RPMI7951 (cell line): Measurements from ENCODE around the gene RAC3. TPM values are rescaled to one million over a fixed set of nuclear protein-coding genes. Genes with fewer than 3 reads are reported as not detected.

Experiments used
- DNase-seq: peaks from one replicate; pipeline ENCODE4 v3.0.0-alpha.2; 2012; ENCODE audit warnings: low read depth
- total RNA-seq: library from RNA; depleted of rRNA; stranded (reverse); fragments of >200 nt; shearing (Covaris generic); gene quantifications from 2 replicates; pipeline ENCODE4 v1.2.3, GENCODE V29; 2014

The RAC3 gene
- total RNA-seq, 1 experiment from 2014 or later, result 10.7 TPM

DNA sequence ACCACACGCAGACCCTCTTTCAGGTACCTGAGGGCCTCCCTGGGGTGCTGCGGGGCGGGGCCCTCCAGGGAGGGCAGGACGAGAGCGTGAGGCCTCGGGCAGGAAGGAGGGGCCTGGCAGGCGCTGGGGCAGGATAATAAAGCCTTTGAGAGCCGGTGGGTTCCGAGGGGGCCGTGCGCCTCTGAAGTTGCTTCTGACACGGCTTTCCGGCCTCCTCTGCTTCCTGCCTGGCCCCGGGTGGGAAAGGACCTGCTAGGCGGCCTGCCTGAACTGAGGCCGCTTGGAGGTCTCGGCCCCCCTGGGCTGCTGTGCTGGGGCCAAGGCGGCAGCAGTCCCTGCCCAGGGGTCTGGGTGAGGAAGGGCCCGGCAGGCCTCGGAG lies 19.2 kb upstream of the RAC3 start:
- no peak for DNase-seq

DNA sequence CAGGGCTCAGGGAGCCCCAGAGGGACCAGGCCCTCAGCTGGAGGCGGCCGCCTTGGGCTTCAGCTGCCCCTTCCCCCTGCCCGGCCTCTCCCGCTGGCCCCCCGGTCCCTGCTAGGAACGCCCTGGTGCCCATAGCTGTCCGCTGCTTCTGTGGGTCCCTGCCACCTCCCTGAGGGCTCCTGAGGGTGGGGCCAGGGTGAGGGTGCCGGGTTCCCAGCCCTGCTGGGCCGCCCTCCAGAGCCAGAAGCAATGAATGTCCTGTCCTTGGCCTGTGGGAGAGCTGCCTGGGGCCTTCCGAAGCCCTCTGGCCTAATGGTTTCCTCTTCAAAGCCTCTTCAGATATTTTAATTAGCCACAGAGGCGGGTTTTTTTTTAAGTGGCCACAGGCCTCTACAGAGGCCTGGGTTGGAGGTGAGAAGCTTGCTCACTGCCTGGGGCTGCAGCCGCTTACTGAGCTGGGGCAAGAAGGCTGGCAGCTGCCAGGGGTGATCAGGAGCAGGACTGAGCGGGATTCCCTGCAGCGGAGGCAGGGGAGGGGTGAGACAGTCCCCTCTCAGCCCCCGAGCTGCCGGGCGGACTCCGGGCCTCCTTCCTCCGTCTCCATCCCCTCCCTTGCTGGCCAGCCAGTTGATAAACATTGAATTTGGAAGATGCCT lies 18.7 kb upstream of the RAC3 start:
- DNase-seq, result peak; percentile 53

DNA sequence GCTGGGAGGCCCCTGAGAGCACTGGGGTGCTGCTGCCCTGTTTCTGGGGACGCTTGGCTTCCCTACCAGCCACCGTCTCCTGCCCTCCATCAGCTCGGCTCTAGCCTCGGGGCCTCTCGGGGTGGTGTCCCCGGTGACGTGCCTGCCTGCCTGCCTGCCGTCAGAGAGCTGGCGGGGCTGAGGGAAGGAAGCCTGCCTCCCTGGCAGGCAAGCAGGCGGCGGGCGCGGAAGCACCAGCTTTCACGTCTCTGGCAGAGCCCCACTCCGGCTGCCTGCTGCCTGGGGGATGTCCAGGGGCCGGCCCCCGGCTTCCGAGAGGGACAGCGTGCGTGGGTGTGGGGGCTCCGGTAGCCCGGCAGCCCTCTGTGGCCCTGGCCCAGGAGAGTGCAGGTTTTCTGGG lies 18.1 kb upstream of the RAC3 start:
- DNase-seq, result no peak

DNA sequence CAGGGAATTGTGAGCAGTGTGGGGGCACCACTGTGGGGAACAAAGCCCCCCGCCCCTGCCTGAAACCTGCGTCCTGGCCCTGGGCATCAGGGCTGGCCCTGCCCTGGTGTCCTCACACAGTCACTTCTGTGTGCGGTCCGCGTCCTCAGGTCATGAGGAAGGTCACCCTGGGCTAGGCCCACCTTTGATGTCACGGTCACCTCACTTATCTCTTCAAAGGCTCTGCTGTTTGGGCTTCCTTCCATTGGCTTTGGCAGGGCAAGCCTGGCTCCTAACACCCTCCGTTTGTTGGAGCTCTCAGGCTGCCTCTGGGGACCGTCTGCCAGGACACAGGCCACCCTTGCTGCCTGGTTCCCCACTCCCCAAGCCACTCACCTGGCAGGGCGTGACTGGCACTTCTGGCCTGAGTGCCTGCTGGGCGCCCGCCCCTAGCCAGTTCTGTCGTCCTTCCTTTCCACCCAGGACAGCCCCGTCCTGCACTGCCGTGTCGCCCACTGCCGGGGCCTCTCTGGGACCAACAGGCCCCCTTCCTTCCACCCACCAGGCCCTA lies 17.6 kb upstream of the RAC3 start:
- no peak for DNase-seq

DNA sequence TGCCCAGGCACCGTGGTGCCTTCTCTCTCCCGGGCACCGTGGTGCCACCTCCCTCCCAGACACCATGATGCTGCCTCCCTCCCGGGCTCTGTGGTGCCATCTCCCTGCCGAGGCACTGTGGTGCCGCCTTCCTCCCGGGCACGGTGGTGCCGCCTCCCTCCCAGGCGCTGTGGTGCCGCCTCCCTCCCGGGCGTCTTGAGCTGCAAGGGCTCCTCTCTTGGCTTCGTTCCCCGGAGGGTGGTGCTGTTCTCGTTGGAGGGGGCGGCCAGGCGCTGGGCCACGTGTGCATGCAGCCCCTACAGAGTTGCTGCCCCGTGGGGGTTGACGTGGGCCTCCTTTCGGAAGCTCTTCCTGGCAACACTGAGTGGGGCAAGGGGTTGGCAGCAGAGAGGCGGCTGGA lies 17.0 kb upstream of the RAC3 start:
- no peak for DNase-seq

DNA sequence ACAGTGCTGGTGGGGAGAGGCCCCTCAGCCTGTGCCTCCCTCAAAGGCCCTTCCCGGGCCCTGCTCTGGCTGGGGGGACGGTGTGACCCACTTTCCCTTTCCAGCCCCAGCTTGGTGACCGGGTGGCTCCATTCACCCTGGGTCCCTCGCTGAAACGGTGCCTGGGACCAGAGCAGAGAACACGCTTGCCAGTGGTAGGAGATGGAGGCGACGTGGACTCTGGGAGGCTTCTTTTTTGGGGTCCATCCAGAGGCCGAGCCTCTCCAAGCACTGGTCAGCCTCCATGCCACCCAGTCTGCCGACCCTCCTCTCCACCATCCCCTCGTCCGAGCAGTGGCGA lies 16.5 kb upstream of the RAC3 start:
- DNase-seq, result no peak

DNA sequence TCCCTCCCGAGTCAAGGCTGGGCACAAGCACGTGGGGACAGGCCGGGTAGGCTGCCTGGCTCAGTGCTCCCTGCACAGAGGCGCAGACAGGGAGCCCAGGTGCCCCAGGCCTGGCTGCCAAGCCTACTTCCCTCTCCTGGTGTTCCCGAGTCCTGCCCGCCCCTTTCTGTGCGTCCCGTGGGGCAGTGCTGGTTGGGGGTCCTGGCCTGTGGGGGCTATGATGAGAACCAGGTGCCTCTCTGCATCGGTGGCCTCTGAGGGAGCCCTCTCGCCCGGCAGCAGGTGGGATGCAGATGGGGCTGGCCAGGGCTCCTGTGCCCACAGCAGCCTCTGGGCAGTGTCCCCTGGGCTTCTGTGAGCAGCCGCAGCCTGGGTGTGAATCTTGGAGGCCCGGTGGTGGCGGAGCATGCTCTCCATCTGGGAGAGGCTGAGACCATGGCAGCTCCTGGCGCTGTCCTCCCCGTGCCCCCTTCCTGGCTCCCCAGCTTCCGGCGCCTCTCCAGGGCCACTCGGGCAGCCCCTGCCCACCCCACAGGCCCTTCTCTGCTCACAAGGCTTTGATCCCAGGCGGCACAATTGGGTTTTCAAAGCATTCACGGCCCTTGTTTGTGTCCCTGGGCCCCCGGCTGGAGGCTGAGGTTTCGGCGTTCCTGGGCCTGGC lies 16.0 kb upstream of the RAC3 start:
- no peak for DNase-seq

DNA sequence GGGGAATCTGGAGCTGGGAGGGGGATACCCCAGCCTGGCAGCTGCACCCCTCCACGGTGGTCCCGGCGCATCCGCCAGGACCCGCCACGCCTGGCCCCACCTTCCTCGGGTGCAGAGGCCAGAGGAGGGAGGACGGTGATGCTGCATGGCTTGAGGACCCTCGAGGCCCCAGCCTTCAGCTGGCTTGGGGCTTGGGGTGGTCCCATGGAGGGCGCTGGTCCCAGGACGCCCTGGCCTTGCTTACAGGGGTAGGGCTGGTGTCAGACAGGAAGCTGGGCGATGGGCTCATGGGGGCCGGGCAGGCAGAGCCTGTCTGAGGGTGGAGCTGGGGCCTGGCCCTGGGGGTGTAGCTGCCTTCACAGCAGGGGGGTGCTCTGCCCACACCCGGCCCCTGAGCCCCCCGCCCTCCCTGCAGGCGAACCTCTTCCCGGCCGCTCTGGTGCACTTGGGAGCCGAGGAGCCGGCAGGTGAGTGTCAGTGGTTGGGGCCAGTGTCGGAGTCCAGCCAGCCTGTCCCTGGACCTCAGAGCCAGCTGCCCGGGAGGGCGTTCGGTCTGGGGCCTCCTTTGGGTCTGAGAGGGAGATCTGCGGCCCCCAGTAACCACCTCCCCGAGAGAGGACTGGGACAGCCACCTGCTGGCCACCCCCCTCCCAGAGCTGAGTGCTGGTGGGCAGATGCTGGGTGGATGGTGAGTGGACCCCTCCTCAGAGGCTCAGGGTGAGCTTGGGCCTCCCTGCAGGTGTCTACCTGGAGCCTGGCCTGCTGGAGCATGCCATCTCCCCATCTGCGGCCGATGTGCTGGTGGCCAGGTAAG lies 15.2 kb upstream of the RAC3 start:
- DNase-seq, result no peak

DNA sequence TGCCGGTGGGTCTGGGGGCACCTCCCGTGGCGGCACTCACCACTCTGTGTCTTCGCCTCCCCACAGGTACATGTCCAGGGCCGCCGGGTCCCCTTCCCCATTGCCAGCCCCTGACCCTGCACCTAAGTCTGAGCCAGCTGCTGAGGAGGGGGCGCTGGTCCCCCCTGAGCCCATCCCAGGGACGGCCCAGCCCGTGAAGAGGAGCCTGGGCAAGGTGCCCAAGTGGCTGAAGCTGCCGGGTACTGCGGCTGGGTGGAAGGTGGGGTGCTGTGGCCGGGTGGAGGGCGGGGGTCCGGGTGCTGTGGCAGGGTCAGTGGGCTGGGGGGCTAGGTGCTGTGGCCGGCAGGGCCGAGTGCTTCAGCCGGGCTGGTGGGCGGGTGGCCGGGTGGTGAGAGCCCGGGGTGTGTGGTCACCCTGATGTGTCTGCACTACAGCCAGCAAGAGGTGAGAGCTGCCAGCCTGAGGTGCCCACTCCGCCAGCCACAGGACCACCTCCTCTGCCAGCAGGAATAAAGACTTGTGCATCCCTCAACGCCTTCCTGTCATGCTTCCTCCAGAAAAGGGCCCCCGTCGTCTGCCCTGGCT lies 14.5 kb upstream of the RAC3 start:
- DNase-seq, result no peak

DNA sequence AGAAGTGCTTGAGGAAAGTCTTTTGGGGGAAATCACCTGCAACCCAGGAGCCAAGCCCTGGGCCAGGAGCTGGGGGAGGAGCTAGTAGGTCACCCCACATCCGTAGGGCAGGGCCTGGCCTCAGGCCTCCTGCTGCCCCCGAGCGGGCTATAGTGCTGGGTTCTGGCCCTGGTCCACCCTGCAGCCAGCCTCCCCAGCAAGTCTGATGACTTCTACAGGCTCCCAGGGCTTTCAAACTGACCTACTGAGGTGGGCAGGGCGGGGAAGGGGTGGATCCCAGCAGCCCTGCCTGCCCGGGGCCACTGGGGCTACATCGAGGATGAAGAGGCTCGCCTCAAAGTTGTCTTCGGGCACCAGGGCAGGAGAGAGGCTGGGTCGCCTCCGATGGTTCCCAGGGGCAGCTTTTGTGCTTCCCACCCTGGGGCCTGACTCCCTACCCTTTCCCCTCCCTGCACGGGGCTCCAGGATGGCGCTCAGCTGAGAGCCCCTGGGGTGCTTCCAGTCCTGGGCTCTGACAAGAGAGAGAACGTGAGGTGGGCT lies 13.8 kb upstream of the RAC3 start:
- DNase-seq, result no peak

DNA sequence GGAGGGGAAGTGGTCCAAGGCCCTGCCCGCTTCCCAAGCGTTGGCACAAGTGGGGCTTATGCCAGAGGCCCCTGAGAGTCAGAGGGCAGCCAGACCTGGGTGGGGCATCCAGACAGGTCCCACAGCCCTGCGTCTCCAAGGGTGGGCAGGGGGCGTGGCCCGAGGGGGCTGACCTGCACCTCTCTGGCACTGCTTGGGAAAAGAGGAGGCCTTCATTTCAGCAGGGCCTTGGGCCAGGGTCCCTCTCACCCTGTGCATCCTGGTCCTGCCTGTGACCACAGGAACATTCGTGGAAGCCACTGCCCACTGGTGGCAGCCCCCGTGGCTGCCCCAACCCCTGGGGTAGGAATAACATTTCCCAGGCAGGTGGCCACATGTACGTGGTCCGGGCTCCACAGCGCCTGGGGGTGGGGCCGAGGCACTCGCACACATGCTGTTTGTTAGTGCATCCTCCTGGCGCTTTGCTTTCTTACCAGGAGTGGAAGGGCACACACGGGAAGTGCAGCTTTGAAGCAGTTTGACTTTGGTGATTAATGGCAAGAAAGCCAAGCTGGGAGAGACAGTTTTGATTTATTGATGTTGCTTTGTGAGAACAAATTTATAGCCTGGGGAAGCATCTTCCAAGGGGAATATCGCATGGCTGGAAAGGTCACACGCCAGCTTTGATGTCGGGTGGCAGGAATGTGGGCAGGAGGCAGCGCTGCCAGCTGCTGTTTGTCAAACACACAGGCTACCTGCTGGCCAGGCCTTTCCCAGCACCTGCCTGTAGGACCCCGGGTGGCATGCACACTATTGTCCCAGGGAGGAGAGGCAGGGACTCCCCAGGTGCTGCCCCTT lies 13.1 kb upstream of the RAC3 start:
- no peak for DNase-seq

DNA sequence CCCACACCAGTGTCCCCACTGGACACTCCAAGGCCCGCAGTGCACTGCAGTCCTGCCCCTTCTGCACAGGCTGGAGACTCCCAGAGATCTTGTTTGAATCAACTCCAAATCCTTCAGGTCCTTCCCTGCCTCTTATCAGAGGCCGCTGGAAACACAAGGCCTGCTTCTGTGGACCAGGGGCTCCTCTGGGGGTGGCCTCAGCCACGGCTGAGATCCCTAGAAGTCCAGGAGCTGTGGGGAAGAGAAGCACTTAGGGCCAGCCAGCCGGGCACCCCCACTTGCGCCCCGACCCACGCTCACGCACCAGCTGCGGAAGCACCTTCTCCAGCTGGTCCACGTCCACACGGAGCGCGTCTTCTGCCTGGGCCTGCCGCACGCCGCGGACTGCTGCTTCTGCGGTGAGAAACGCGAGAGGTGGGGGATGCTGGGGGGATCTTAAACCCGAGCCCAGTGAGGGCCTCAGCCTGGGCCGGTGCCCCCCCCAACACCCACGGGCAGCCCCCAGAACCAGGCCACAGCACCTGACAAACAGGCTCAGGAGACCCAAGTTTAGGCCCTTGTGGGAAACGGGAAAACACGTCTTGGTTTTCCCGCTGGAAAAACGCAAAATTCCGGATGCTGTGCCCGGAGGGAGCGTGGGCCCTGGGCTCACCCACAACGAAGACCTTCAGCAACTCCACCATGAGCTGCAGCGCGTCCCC lies 12.3 kb upstream of the RAC3 start:
- no peak for DNase-seq

DNA sequence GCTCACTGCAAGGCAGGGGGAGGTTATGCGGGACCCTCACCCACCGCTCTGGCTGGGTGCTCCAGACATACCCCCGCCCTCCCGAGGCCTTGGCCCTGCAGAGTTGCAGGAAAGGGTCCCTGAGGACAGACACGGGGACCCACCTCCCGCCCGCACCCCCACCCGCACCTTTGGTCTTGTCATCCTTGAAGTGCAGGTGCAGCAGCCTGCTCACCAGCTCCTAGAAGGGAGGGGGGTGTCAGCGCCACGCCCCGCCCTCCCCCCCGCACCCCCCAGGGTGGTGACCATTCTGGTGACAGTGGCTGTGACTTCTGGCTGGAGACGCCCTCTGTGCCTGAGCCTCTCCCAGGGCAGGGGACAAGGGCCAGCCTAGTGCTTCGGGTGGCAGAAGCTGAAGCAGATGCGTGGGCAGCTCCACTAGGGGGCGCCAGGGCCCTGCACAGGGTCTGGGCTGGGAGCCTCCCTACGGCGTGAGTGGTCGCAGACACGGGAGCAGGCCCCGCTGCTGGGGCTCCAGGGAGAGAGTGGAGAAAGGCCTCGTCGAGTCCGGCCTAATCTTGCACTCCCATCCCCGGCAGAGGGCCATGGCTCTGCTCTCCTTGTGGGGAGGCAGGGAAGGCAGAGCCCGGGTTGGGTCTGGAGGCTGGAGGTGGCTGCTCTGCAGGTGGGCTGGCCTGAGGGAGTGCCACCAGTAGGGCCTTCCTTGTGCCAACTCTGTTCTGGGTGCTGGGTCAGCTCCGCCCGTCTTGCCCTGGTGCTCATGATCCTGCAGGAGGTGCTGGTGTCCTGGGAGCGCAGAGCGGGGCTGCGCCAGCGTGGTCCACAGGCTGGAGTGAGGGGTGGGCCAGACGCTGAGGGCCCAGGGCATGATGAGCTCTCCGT lies 11.5 kb upstream of the RAC3 start:
- DNase-seq, result no peak

DNA sequence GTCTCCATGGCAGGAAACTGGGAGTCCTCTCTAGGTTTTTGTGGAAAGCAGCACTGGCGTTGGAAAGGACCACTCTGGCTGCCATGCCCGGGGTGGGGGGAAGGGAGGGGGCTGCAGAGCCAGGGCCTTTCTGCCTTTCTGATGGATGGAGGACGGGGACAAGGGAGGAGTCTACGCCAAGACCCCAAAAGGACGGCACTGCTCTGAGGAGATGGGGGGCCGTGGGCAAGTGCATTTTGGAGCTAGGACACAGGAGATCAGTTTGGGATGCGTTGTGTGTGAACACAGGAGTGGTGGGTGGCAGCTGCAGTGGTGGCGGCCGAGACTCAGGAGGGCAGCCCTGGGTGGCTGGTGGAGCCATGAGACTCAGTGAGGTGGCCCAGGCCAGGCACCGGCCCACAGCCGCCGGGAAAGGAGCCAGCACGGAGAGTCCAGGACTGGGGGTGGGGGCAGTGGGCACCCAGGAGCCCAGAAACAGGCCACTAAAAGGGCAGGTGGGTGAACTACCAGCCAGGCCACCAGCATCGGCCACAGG lies 10.8 kb upstream of the RAC3 start:
- DNase-seq, result no peak

DNA sequence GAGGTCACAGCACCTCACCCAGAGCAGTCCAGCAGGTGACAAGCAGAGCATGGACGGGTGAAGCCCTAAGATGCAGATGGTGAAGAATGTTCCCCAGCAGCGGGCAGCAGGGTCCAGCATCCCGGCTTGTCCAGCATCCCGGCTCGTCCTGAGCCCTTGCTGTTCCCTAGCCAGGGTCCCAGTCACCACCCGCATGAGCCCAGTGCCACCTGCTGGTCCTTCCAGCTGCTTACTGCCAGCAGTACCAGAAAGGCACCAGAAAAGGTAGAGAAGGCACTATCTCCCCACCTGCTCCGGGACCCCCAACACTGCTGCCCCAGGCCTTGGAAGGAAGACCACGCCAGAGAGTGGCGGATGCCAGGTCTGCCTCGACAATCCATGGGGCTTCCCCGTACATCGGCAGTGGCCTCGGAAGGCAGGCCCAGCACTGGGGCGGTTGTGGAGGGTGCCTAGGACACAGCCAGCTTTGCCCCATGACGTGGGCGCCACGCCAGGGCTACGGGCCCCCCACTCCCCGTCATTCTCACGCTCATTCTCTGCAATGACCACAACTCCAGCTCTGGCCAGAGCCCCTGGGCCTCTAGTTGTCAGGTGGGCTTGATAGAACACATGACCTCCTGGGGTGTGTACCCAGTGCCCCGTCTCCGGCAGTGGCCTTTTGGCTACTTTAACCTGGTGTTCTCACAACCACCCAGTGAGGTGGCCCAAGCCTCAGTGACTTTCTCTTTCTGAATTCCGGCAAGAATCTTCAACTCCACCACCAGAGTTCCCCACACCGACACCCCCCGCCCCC lies 10.2 kb upstream of the RAC3 start:
- DNase-seq, result peak; percentile 79

DNA sequence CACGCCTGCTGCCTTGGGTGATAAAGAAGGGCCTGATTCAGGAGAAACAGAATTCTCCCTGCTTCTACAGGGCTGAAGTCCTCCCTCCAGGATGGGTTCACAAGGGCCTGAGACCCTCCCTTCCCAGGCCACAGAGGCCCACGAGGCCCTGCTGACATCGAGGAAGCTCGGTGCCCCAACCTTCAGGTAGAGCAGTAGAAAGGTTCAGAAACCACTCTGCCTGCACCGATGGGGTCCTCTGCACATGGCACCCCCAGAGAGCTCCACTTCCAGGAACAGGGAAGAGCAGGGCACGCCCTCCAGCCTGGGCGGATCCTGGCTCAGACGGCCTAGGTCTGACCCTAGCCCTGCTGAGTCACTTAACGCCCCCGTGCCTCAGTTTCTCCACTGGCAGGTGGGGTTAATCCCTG lies 9.6 kb upstream of the RAC3 start:
- DNase-seq, result no peak

DNA sequence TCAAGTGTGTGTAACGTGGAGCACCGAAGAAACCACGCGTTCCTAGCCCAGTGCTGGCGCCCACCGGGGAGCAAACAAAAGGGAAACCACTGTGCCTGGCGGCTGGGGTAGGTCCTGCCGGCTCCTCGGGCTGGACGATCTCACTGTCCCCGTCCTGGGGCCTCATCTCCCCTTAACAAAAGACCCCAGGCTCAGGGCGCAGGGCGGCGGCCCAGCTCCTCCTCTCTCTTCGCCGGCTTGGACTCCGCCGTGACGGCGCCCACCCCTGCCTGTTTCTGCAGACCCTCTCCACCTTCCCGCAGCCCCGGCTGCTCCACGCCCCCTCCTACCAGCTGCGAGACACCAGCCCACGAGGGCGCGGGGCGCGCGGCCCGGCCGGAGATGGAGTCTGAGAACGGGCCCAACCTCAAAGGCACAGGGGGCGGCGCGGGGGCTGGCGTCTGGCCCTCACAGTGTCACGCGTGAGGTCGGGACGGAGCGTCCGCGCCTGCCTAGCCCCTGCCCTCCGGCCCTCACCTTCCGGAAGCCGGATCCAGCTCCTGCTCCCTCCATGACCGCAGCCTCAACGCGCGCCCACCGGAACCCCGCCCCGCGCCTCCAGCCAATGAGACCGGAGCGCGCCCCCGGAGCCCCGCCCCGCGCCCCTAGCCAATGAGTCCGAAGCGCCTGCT lies 9.0 kb upstream of the RAC3 start, which contains the start of gene CENPX:
TSS of gene CENPX (minus strand) at position 569 of the 671 bp plus-strand sequence. CDS start at position 552, 17 bp downstream.
- DNase-seq, result no peak

DNA sequence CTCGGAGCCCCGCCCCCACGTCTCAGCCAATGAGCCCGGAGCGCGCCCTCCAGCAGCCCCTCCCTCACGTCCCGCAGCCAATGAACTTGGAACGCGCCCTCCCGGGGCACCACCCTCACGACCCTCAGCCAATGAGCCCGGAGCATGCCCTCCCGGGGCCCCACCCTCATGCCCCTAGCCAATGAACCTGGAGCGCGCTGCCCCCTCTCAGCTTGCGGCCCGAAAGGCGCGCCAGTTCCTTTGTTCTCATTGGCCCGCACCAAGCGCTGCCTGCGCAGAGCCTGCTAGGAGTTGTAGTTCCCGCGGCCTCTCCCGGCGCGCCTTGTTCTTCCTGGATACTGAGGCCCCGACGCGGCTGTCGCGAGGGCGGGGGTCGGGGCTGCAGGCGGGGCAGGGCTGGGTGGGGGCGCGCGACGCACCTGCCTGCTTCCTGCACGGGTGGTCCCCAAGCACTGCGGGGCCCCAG lies 8.5 kb upstream of the RAC3 start, which contains the start of gene LRRC45:
TSS of gene LRRC45 (plus strand) at position 325 of the 466 bp plus-strand sequence. CDS start 339 bp downstream, outside the sequence.
- peak; percentile 98 for DNase-seq
